GM19324 (cell line): ENCODE measurements around the gene SPTBN4.
"Not testable (repeated sequence)": the region's sequence is repeated elsewhere in the genome, so short reads cannot be mapped to it uniquely, and the experiment has no call there.

Source experiments
- ATAC-seq: cut with Tn5 transposase; IDR thresholded peaks from one replicate; pipeline ENCODE4 v1.9.1; 2021; ENCODE audit warnings: mild to moderate bottlenecking, moderate library complexity; ENCODE audit not compliant: unreplicated experiment, low FRiP score

The SPTBN4 gene

GRCh38 chr19:40611096-40611495 is 144.3 kb downstream of the SPTBN4 start:
- ATAC-seq = no peak

DNA sequence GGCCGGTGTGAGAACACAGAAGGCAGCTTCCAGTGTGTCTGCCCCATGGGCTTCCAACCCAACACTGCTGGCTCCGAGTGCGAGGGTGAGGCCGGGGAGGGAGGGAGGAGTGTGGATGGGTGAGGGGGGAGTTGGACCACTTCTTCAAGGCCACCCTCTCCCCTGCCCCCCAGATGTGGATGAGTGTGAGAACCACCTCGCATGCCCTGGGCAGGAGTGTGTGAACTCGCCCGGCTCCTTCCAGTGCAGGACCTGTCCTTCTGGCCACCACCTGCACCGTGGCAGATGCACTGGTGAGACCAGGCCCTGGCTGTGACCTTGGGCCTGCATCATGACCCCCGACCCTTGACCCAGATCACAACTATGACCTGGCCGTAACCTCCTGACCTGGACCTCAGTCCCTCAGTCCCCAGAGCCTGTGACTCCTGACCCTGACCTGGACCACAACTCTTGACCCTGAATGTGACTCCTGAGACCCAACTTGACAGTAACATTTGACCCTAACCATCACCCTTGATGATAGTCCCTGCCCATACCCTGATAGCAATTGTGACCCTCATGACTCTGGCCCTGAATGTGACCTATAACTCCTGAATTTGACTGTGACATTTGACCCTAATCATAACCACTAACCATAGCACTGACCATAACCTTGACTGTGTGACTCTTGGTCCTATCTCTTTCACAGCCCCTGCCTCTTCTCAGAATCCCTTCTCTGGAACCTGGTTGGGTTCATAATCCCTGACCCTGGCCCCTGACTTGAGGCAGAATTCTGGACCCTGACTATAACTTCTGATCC is 145.3 kb downstream of the SPTBN4 start:
- ATAC-seq = no peak

DNA sequence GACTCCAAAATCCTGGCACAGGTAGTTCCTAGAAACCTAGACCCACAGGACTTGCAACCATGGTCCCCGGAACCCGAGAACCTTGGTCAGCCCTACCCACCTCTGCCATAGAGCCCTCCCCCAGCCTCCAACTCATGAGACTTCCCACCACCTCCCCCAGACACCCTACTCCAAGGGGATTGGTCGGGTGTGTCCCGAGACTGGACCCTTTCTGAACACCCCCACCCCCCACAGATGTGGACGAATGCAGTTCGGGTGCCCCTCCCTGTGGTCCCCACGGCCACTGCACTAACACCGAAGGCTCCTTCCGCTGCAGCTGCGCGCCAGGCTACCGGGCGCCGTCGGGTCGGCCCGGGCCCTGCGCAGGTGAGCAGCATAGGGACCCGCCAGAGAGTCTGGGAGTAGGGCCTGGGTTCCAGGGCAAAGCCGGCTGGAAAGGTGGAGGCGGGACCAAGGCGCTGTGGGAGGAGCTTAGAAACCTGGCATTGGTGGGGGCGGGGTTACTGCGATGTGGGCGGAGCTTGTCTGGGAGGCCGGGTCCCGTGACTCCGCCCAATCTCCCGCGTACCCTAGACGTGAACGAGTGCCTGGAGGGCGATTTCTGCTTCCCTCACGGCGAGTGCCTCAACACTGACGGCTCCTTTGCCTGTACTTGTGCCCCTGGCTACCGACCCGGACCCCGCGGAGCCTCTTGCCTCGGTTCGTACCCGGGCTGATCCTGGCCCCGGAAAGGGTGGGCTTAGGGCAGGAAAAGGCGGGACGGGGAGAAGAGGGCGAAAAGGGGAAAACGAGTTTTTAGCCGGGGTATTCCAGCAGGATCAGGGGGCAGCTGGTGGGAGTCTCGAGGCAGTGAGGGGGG is 146.3 kb downstream of the SPTBN4 start:
- no peak for ATAC-seq

GRCh38 chr19:40613690-40614621 is 147.2 kb downstream of the SPTBN4 start:
- ATAC-seq = peak; percentile 49

DNA sequence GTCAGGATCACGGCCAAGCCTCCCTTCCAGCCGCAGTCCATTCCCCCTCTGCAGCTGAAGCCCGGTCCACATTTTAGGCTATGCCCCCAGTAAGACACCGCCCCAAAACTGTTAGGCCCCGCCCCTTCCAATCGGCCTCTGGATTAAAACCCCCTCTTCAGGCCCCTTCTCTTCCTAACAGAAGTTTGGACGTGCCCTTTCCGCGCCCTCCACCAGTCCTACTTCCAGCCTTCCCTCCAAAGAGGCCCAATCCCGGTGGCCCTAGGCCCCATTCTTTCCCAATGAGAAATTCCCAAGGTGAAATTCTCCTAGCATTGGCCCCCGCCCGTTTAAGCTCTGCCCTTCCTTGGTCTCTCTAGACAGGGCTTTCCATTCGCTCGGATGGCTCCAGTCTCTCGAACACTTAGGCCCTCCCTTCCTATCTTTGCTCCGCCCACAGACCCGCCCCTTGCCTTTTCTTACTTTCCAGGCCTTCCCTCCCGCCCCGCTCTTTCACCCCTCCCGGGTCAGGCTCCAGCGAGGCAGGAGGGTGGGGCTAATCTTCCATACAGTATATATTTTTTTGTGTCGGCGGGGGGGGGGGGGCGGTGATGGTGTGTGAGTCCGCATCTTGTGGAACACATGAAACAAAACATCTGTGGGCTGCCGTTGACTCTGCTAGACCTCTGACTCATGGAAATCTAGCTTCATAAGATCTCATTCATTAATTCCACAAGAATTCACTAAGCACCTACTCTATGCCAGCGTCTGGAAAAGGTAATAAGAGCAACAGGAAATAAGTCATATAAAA is 148.0 kb downstream of the SPTBN4 start:
- ATAC-seq = no peak

DNA sequence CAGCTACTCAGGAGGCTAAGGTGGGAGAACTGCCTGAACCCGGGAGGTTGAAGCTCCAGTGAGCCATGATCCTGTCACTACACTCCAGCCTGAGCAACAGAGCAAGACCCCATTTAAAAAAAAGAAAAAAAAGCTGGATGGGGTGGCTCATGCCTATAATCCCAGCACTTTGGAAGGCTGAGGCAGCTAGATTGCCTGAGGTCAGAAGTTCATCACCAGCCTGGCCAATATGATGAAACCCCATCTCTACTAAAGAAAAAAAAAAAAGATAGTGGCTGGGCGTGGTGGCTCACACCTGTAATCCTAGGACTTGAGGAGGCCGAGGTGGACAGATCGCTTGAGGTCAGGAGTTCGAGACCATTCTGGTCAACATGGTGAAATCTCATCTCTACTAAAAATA is 149.4 kb downstream of the SPTBN4 start:
- ATAC-seq = no peak

GRCh38 chr19:40616941-40617340 is 150.1 kb downstream of the SPTBN4 start:
- no peak for ATAC-seq

DNA sequence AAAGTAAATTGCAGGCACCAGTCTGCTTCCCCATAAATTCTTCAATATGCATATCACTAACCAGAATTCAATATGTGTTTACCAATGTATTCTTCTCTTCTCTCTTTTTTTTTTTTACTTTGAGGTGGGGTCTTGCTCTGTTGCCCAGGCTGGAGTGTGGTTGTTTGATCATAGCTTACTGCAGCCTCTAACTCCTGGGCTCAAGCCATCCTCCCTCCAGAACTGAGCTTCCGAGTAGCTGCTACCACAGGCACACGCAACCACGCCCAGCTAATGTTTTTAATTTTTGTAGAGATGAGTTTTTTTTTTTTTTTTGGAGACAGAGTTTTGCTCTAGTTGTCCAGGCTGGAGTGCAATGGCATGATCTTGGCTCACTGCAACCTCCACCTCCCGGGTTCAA is 151.2 kb downstream of the SPTBN4 start:
- no peak for ATAC-seq

- no peak for ATAC-seq
Measured at GRCh38 chr19:40619333-40620160, 152.7 kb downstream of the SPTBN4 start.

- no peak for ATAC-seq
Measured at GRCh38 chr19:40620161-40620485, 153.3 kb downstream of the SPTBN4 start.

DNA sequence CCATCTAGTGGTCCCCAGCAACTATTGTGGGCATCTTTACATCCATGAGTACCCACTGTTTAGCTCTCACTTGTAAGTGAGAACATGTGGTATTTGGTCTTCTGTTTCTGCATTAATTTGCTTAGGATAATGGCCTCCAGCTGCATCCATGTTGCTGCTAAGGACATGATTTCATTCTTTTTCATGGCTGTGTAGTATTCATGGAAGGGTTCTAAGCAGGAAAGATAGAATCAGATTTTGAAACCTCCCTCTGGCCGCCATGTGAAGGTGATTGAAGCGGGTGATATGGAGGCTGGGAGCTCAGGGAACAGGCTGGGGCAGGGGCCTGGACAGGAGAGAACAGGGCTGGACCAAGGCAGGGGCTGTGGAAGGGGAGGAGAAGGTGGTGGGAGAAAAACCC is 154.5 kb downstream of the SPTBN4 start:
- ATAC-seq = no peak

- no peak for ATAC-seq
Measured at GRCh38 chr19:40621966-40622772, 155.4 kb downstream of the SPTBN4 start.

DNA sequence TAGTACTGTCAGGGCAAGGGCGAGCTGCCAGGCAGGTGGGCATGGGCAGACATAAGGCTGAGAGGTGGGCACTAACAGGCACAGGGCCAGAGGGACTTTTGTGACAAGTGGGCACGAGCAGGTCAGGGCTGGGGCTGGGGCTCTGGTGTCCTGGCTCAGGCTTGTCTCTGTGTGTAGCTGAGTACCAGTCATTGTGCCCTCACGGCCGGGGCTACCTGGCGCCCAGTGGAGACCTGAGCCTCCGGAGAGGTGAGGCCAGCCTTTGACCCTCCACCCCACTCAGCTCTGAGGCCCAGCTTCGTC is 155.9 kb downstream of the SPTBN4 start:
- no peak for ATAC-seq

DNA sequence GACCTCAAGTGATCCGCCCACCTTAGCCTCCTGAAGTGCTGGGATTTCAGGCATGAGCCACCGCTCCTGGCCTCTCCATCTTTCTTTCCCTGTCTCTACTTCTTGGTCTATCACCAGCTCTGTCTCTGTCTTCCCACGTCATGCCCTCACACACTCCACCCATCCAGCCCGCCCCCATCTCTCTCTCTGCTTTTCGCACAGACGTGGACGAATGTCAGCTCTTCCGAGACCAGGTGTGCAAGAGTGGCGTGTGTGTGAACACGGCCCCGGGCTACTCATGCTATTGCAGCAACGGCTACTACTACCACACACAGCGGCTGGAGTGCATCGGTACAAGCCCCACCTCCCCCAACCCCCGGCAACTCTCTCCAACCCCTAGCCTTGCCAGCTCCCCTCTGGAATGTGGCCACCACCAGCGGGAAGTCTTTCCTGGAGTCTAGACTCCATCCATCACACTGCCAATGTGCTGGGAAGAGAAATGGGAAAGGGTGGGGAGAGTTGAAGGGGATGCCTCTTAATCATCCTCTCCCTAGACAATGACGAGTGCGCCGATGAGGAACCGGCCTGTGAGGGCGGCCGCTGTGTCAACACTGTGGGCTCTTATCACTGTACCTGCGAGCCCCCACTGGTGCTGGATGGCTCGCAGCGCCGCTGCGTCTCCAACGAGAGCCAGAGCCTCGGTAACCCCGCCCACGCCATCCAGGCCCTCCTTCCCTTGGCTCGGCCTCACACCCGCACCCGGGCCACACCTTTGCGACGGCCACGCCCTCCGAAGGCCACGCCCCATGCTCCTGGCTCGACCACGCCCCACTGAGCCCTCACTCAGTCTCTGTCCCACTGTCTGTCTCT is 156.8 kb downstream of the SPTBN4 start:
- ATAC-seq = no peak

DNA sequence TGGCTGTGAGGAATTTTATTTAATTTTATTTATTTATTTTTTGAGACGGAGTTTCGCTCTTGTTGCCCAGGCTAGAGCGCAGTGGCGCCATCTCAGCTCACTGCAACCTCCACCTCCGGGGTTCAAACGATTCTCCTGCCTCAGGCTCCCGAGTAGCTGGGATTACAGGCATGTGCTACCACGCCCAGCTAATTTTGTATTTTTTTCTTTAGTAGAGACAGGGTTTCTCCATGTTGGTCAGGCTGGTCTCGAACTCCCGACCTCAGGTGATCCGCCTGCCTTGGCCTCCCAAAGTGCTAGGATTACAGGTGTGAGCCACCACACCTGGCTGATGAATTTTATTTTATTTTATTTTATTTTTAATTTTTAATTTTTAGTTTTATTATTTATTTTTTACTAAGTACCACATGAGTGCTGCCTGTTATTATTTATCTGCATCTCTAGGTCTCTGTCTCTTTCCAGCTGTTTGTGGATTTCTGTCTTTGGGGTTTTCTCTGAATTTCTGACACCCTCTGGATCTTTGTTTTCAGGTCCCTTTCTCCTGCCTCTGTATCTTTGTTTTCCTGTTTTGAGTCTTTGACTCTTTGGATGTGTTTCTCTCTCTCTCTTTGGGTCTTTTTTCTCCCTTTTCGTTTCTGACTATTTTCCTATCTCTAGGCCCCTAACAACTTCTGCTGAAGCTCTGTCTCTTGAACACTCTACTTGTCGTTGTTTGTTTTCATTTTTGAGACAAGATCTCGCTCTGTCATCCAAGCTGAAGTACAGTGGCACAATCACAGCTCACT is 157.8 kb downstream of the SPTBN4 start:
- not testable (repeated sequence) for ATAC-seq

DNA sequence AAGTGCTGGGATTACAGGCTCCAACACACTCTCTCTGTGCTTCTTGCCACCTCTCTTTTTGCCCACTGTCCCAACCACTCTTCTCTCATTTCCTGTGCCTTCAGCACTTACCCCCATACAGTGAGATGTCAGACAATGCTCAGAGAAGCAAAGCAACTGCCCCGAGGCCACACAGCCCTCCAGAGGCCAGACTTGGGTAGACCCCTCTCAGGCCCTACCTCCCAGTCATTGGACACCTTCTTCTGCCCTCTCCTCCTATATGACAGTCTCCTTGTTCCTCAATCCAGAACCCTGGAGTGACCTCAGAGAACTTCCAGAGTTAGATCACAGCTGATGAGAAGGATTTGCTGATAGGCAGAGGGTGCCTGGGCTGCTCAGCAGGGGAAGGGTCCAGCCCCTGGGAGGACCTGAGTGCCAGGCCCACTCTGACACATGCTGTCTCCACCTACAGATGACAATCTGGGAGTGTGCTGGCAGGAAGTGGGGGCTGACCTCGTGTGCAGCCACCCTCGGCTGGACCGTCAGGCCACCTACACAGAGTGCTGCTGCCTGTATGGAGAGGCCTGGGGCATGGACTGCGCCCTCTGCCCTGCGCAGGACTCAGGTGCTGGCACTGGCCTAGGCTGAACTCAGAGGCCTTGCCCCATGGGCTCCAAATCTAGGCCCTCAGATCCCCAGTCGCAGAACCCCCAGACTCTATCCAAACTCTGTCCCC is 158.8 kb downstream of the SPTBN4 start:
- ATAC-seq = no peak
